ENCODE data around the gene CXCL5.

The CXCL5 gene

GRCh38 chr4:73998040-73999011 lies at the start of gene CXCL5:
Gene CXCL5 (minus strand): TSS chr4:73998677. CDS start chr4:73998581, 96 bp downstream.
- no peak for DNase-seq (ENCODE audit: low spot score)

- DNase-seq (ENCODE audit: low spot score), result no peak
Measured at GRCh38 chr4:74047152-74047551, 48.7 kb upstream of the CXCL5 start.

- DNase-seq (ENCODE audit: low spot score), result no peak
Measured at GRCh38 chr4:74045772-74046171, 47.3 kb upstream of the CXCL5 start.

GRCh38 chr4:74045247-74045646 lies 46.8 kb upstream of the CXCL5 start:
- DNase-seq (ENCODE audit: low spot score), result no peak

- no peak for DNase-seq (ENCODE audit: low spot score)
Measured at GRCh38 chr4:74044677-74045076, 46.2 kb upstream of the CXCL5 start.

- DNase-seq (ENCODE audit: low spot score), result no peak
Measured at GRCh38 chr4:74042681-74043080, 44.2 kb upstream of the CXCL5 start.

GRCh38 chr4:74041418-74041817 lies 42.9 kb upstream of the CXCL5 start:
- DNase-seq (ENCODE audit: low spot score), result no peak

- no peak for DNase-seq (ENCODE audit: low spot score)
Measured at GRCh38 chr4:74039315-74039763, 40.9 kb upstream of the CXCL5 start.

GRCh38 chr4:74038425-74039314 lies 40.2 kb upstream of the CXCL5 start, which contains the start of gene CXCL3:
Gene CXCL3 (minus strand): TSS chr4:74038689. CDS start chr4:74038611, 78 bp downstream.
- DNase-seq (ENCODE audit: low spot score), result no peak

- DNase-seq (ENCODE audit: low spot score), result no peak
Measured at GRCh38 chr4:74038086-74038424, 39.6 kb upstream of the CXCL5 start.

GRCh38 chr4:74037076-74037955 lies 38.8 kb upstream of the CXCL5 start:
- DNase-seq (ENCODE audit: low spot score), result no peak

- no peak for DNase-seq (ENCODE audit: low spot score)
Measured at GRCh38 chr4:74033739-74034138, 35.3 kb upstream of the CXCL5 start.

- DNase-seq (ENCODE audit: low spot score), result no peak
Measured at GRCh38 chr4:74032064-74032463, 33.6 kb upstream of the CXCL5 start.

- DNase-seq (ENCODE audit: low spot score), result no peak
Measured at GRCh38 chr4:74031576-74031975, 33.1 kb upstream of the CXCL5 start.

GRCh38 chr4:74030285-74030684 lies 31.8 kb upstream of the CXCL5 start:
- DNase-seq (ENCODE audit: low spot score), result no peak

GRCh38 chr4:74028504-74028903 lies 30.0 kb upstream of the CXCL5 start:
- no peak for DNase-seq (ENCODE audit: low spot score)

GRCh38 chr4:74023709-74024108 lies 25.2 kb upstream of the CXCL5 start:
- DNase-seq (ENCODE audit: low spot score), result no peak

- no peak for DNase-seq (ENCODE audit: low spot score)
Measured at GRCh38 chr4:74021601-74022000, 23.1 kb upstream of the CXCL5 start.

GRCh38 chr4:74018771-74019170 lies 20.3 kb upstream of the CXCL5 start:
- no peak for DNase-seq (ENCODE audit: low spot score)

GRCh38 chr4:74018116-74018515 lies 19.6 kb upstream of the CXCL5 start:
- no peak for DNase-seq (ENCODE audit: low spot score)

- DNase-seq (ENCODE audit: low spot score), result no peak
Measured at GRCh38 chr4:74016068-74016467, 17.6 kb upstream of the CXCL5 start.

Data from cerebellar cortex (tissue), 1 donor.